Measurements from ENCODE around the gene LRRC10B. TPM values are rescaled to one million over a fixed set of nuclear protein-coding genes. Genes with fewer than 3 reads are reported as not detected.

Gene LRRC10B
- total and polyA plus RNA-seq, 2 of the 8 experiments (the other 6 are each of a cell fraction or from before 2014, with no cell fraction given): 0.47 to 0.71 TPM

DNA sequence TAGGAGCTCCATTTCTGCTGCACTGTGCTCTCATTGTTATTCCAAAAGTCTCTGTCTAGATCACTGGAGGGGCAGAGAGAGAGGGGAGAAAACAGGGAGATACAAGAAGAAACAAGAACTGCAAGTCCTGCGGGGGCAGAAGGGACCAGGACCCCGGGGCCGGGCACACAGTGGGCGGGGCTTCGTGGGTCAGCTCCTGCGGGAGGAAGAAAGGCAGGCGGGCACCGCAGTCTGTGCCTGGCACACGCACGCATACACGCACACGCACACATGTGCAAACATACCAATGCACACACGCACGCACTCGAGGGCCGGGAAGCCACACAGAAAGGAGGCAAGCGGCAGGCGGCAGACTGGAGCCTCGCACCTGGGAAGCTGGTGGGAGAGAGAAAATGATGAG lies 38.7 kb downstream of the LRRC10B start:
- H3K79me1 ChIP-seq (ENCODE audit: low read depth, low read length): no peaks in the 10 kb centered on the region
- no peak overlapping the region for H3K9ac ChIP-seq (replicated peaks in 1 of 4; ENCODE audit: extremely low read depth in 1 of 4, low read depth in 3 of 4, low read length in 3 of 4)
- H3K23ac ChIP-seq (ENCODE audit: insufficient read length): no peak overlapping the region
- DNase-seq (ENCODE audit: low read depth in 1 of 2, low spot score in 2 of 2) (no peak), FAIRE-seq (no peak)
- H3K4me2 ChIP-seq (ENCODE audit: insufficient read depth in 1 of 2, low read depth in 2 of 2, low read length in 2 of 2): no peak overlapping the region
- peaks cover 0 to 18% (median 5%) of the 10 kb centered on the region in 4 experiments; a peak in 6 of 7 replicates for H3K4me1 ChIP-seq (replicated peaks in 1 of 4; ENCODE audit: control insufficient read depth in 3 of 4, insufficient read depth in 4 of 4, low read length in 3 of 4)
- POLR2A ChIA-PET (ENCODE audit: partially characterized antibody): interaction anchor here (1.3 kb wide), 1 partner anchor 8 kb away, joined by 3 read pairs; no protein-coding TSS in a partner anchor
- CTCF ChIA-PET (ENCODE audit: partially characterized antibody): interaction anchor here (0.7 to 23.7 kb wide), 9 partner anchors 11 to 92 kb away, joined by 3 to 330 read pairs (median 11); no protein-coding TSS in a partner anchor
- H2AFZ ChIP-seq (ENCODE audit: low read length): no peak overlapping the region
- H3K14ac ChIP-seq (ENCODE audit: insufficient read length): no peak overlapping the region
- no peaks in the 10 kb centered on the region; a peak in 1 of 4 replicates for H3K9me3 ChIP-seq (ENCODE audit: insufficient read depth in 2 of 2, low read depth in 1 of 2, low read length in 1 of 2)
- no peak overlapping the region for H2AK5ac ChIP-seq (ENCODE audit: low read depth, low read length)
- H3K23me2 ChIP-seq (ENCODE audit: low read depth, low read length): no peaks in the 10 kb centered on the region
- H3K79me2 ChIP-seq (ENCODE audit: control insufficient read depth in 1 of 2, insufficient read depth in 2 of 2, low read length in 2 of 2): no peaks in the 10 kb centered on the region
- peaks cover 0 to 2% of the 10 kb centered on the region in 2 experiments for H4K20me1 ChIP-seq (replicated peaks in 1 of 2; ENCODE audit: control insufficient read depth in 1 of 2, insufficient read depth in 2 of 2, low read length in 2 of 2)
- no peak overlapping the region for H3K4me3 ChIP-seq (ENCODE audit: extremely low read depth in 1 of 4, insufficient read depth in 2 of 4, low read depth in 3 of 4, low read length in 4 of 4)
- H3K27ac ChIP-seq (ENCODE audit: low read depth, low read length): no peak overlapping the region
- H2BK12ac ChIP-seq (ENCODE audit: low read depth, low read length): no peak overlapping the region
- no peak overlapping the region for H2BK15ac ChIP-seq (ENCODE audit: low read length)
- WGBS, 2 experiments (ENCODE audit: extremely low coverage in 1 of 2, insufficient coverage in 1 of 2, insufficient read length in 1 of 2, insufficient replicate concordance in 2 of 2, low coverage in 1 of 2, low lambda C conversion rate in 2 of 2, missing lambda C conversion rate in 1 of 2): 90% methylated on average over 15 of the region's 19 CpGs; no CpG with 5 or more reads in 1 of the 2 experiments
- no peak overlapping the region; the same call in 1 of the 2 replicates for H2BK5ac ChIP-seq (ENCODE audit: low read depth, low read length)
- no peaks in the 10 kb centered on the region for H3K27me3 ChIP-seq (replicated peaks in 1 of 4; ENCODE audit: control insufficient read depth in 3 of 4, extremely low read depth in 1 of 4, insufficient read depth in 3 of 4, low read length in 3 of 4)
- H4K91ac ChIP-seq (replicated peaks; ENCODE audit: insufficient read length, low read length): no peak overlapping the region
- no peak overlapping the region for H3K56ac ChIP-seq (replicated peaks; ENCODE audit: insufficient read length, low read depth, low read length)
- no peak overlapping the region for H2BK20ac ChIP-seq (ENCODE audit: low read length)
- no peaks in the 10 kb centered on the region for H3K36me3 ChIP-seq (ENCODE audit: control insufficient read depth in 2 of 4, insufficient read depth in 4 of 4, low read length in 3 of 4)
- no peak overlapping the region for H2BK120ac ChIP-seq (replicated peaks; ENCODE audit: low read depth, low read length)
- no peak overlapping the region for H3K18ac ChIP-seq (ENCODE audit: extremely low read depth, low read length)
- H4K5ac ChIP-seq (ENCODE audit: insufficient read length, low read depth, low read length): no peak overlapping the region
- H3K4ac ChIP-seq (replicated peaks; ENCODE audit: insufficient read length, low read depth, low read length): no peak overlapping the region
- TF ChIP-seq, protein P1, sequence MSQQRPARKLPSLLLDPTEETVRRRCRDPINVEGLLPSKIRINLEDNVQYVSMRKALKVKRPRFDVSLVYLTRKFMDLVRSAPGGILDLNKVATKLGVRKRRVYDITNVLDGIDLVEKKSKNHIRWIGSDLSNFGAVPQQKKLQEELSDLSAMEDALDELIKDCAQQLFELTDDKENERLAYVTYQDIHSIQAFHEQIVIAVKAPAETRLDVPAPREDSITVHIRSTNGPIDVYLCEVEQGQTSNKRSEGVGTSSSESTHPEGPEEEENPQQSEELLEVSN (IDR thresholded peaks at IDR 0.05): 0 out of 2 replicates have a peak, but pooled peaks have one; percentile 21
- TF ChIP-seq, protein P2, sequence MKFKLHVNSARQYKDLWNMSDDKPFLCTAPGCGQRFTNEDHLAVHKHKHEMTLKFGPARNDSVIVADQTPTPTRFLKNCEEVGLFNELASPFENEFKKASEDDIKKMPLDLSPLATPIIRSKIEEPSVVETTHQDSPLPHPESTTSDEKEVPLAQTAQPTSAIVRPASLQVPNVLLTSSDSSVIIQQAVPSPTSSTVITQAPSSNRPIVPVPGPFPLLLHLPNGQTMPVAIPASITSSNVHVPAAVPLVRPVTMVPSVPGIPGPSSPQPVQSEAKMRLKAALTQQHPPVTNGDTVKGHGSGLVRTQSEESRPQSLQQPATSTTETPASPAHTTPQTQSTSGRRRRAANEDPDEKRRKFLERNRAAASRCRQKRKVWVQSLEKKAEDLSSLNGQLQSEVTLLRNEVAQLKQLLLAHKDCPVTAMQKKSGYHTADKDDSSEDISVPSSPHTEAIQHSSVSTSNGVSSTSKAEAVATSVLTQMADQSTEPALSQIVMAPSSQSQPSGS (IDR thresholded peaks at IDR 0.05; ENCODE audit: low read length): no peak
- H4K8ac ChIP-seq (ENCODE audit: extremely low read depth, insufficient read depth, low read length): no peak overlapping the region
